Measurements from ENCODE around the gene ARL3. TPM values are rescaled to one million over a fixed set of nuclear protein-coding genes. Genes with fewer than 3 reads are reported as not detected.
"Not testable (repeated sequence)": the region's sequence is repeated elsewhere in the genome, so short reads cannot be mapped to it uniquely, and the experiment has no call there.

ARL3 gene
- total RNA-seq, 4 donors from 2014 or later, result 3.4 to 6.0 (median 3.8) TPM

- H3K9me3 ChIP-seq, result no peaks in the 10 kb centered on the region
- H3K4me3 ChIP-seq, result no peak overlapping the region
- DNase-seq (ENCODE audit: low spot score in 2 of 2), result no peak
- H3K4me1 ChIP-seq, result peaks cover 44% of the 10 kb centered on the region
- peak overlapping the region; percentile 31 for H3K27ac ChIP-seq
- no peaks in the 10 kb centered on the region for H3K36me3 ChIP-seq
- no peaks in the 10 kb centered on the region for H3K27me3 ChIP-seq
- WGBS, result 95% methylated on average over 3 of the region's 3 CpGs
- TF ChIP-seq POLR2AphosphoS5 (IDR thresholded peaks at IDR 0.05) (no peak), POLR2A (IDR thresholded peaks at IDR 0.05) (no peak), EP300 (IDR thresholded peaks at IDR 0.05) (no peak), CTCF (IDR thresholded peaks at IDR 0.05) (no peak)
Measured at GRCh38 chr10:102759497-102760210, 45.5 kb upstream of the ARL3 start.

- TF ChIP-seq POLR2AphosphoS5 (IDR thresholded peaks at IDR 0.05), result peak in 1 of 3 donors; percentile 34
- peak overlapping the region; percentile 69 for H3K27ac ChIP-seq
- not testable (repeated sequence) for H3K36me3 ChIP-seq; DNase-seq (ENCODE audit: low spot score in 2 of 2); H3K9me3 ChIP-seq; H3K27me3 ChIP-seq
- peaks cover 44% of the 10 kb centered on the region for H3K4me1 ChIP-seq
- H3K4me3 ChIP-seq, result peak overlapping the region; percentile 2
- 63% methylated on average over 11 of the region's 12 CpGs for WGBS
Measured at GRCh38 chr10:102758933-102759262, 44.7 kb upstream of the ARL3 start.

- Histone ChIP-seq H3K27ac (peak overlapping the region; percentile 69), H3K9me3 (no peaks in the 10 kb centered on the region), H3K4me3 (peak overlapping the region; percentile 2), H3K4me1 (peaks cover 46% of the 10 kb centered on the region), H3K36me3 (no peaks in the 10 kb centered on the region), H3K27me3 (no peaks in the 10 kb centered on the region)
- DNase-seq (ENCODE audit: low spot score in 2 of 2), result no peak
- TF ChIP-seq POLR2AphosphoS5 (IDR thresholded peaks at IDR 0.05) (no peak), POLR2A (IDR thresholded peaks at IDR 0.05) (no peak), CTCF (IDR thresholded peaks at IDR 0.05) (no peak), EP300 (IDR thresholded peaks at IDR 0.05) (no peak)
- WGBS, result 78% methylated on average over 9 of the region's 9 CpGs
Measured at GRCh38 chr10:102758240-102758932, 44.2 kb upstream of the ARL3 start.

- H3K27me3 ChIP-seq, result no peaks in the 10 kb centered on the region
- TF ChIP-seq POLR2AphosphoS5 (IDR thresholded peaks at IDR 0.05) (no peak), POLR2A (IDR thresholded peaks at IDR 0.05) (no peak), CTCF (IDR thresholded peaks at IDR 0.05) (no peak), EP300 (IDR thresholded peaks at IDR 0.05) (no peak)
- no peak for DNase-seq (ENCODE audit: low spot score in 2 of 2)
- no peaks in the 10 kb centered on the region for H3K36me3 ChIP-seq
- H3K27ac ChIP-seq, result no peak overlapping the region
- no peaks in the 10 kb centered on the region for H3K9me3 ChIP-seq
- H3K4me1 ChIP-seq, result peaks cover 54% of the 10 kb centered on the region
- no peak overlapping the region for H3K4me3 ChIP-seq
- 93% methylated on average over 6 of the region's 6 CpGs for WGBS
Measured at GRCh38 chr10:102757323-102757722, 43.1 kb upstream of the ARL3 start.

GRCh38 chr10:102753718-102754117, 39.5 kb upstream of the ARL3 start:
- TF ChIP-seq POLR2AphosphoS5 (IDR thresholded peaks at IDR 0.05), result no peak
- no peak for TF ChIP-seq POLR2A (IDR thresholded peaks at IDR 0.05)
- TF ChIP-seq EP300 (IDR thresholded peaks at IDR 0.05), result no peak
- TF ChIP-seq CTCF (IDR thresholded peaks at IDR 0.05), result no peak
- no peaks in the 10 kb centered on the region for H3K36me3 ChIP-seq
- no peaks in the 10 kb centered on the region for H3K9me3 ChIP-seq
- H3K27me3 ChIP-seq, result no peaks in the 10 kb centered on the region
- 56% methylated on average over 1 of the region's 1 CpG for WGBS
- peak overlapping the region; percentile 90 for H3K27ac ChIP-seq
- H3K4me3 ChIP-seq, result no peak overlapping the region
- no peak for DNase-seq (ENCODE audit: low spot score in 2 of 2)
- peaks cover 52% of the 10 kb centered on the region for H3K4me1 ChIP-seq

Data from suprapubic skin (tissue), 4 donors.